Mucosa of descending colon (tissue), 3 donors: ENCODE data around the gene ENAH. TPM values are rescaled to one million over a fixed set of nuclear protein-coding genes. Genes with fewer than 3 reads are reported as not detected.

ENCODE experiments used
- ATAC-seq: fragments of 200-7000 bp; cut with Tn5 transposase; one replicate; pipeline ENCODE4 v1.9.1; 2020; ENCODE audit warnings: mild to moderate bottlenecking, moderate library complexity
- DNase-seq, 3 donors: peaks; one replicate each; pipeline ENCODE4 v3.0.0-alpha.2; 2020
- H3K36me3 ChIP-seq: fragments of 200-600 bp; one replicate; pipeline ENCODE4 v1.8.0; 2021; ENCODE audit warnings: low read depth, mild to moderate bottlenecking
- H3K4me1 ChIP-seq: fragments of 200-600 bp; one replicate; pipeline ENCODE4 v1.8.0; 2021; ENCODE audit warnings: low read depth, mild to moderate bottlenecking
- H3K4me3 ChIP-seq: fragments of 200-600 bp; one replicate; pipeline ENCODE4 v1.8.0; 2021; ENCODE audit warnings: mild to moderate bottlenecking
- H3K9me3 ChIP-seq: fragments of 200-600 bp; one replicate; pipeline ENCODE4 v1.8.0; 2021; ENCODE audit warnings: mild to moderate bottlenecking
- CTCF ChIP-seq: fragments of 200-600 bp; IDR thresholded peaks from one replicate; pipeline ENCODE4 v1.8.0; 2022; ENCODE audit warnings: antibody characterized with exemption, mild to moderate bottlenecking
- intact Hi-C, 2 donors: fragments of 100-400 bp; cut with DNase I in 1 of 2; cut with micrococcal nuclease in 1 of 2; formaldehyde crosslinking; loops; one replicate each; pipeline versions ENCODE4 v1.11.0 to v1.11.1; 2022; cut with DNase I, micrococcal nuclease
- total RNA-seq, 3 donors: library from RNA; stranded (reverse); fragmentation: NEBNext Ultra II Directional in 2 of 3; extraction: Animal tissue kit (Norgen Biotek cat#: 25700) in 2 of 3; gene quantifications; one replicate each; pipeline versions ENCODE4 v1.2.1 to v1.2.4, GENCODE V29; 2021 to 2023
- donor health status: DM: no; HTN: no; CAD: no; lungs with moderate emphysema.
- donor health status: DM: no; HTN: no; CAD: no.
- donor health status: DM: no; HTN: yes; CAD: no.

The ENAH gene
- total RNA-seq, 3 donors from 2014 or later = 17.6 to 130 (median 41.3) TPM

GRCh38 chr1:225539575-225539974 lies 113.3 kb downstream of the ENAH start:
- intact Hi-C loops = no loop called here
- H3K9me3 ChIP-seq = no peaks in the 10 kb centered on the region

GRCh38 chr1:225539069-225539468 lies 113.9 kb downstream of the ENAH start:
- Histone ChIP-seq H3K9me3 (no peaks in the 10 kb centered on the region), H3K36me3 (no peaks in the 10 kb centered on the region), H3K4me1 (peaks cover 2% of the 10 kb centered on the region), H3K4me3 (no peak overlapping the region)
- intact Hi-C loops = no loop called here
- no peak for DNase-seq
- TF ChIP-seq CTCF = no peak
- ATAC-seq = no peak

More at GRCh38 chr1:225539575-225539974, 113.3 kb downstream of the ENAH start:
- DNase-seq = no peak
- no peak for ATAC-seq
- Histone ChIP-seq H3K4me1 (no peaks in the 10 kb centered on the region), H3K36me3 (no peaks in the 10 kb centered on the region), H3K4me3 (no peak overlapping the region)
- no peak for TF ChIP-seq CTCF

- intact Hi-C loops = no loop called here
- Histone ChIP-seq H3K4me3 (no peak overlapping the region), H3K36me3 (no peaks in the 10 kb centered on the region), H3K9me3 (no peaks in the 10 kb centered on the region), H3K4me1 (peaks cover 13% of the 10 kb centered on the region)
- ATAC-seq = no peak
- DNase-seq = no peak
- TF ChIP-seq CTCF = no peak
These were observed 115.2 kb downstream of the ENAH start for GRCh38 chr1:225537554-225538251.

GRCh38 chr1:225535280-225535679 lies 117.6 kb downstream of the ENAH start:
- Histone ChIP-seq H3K36me3 (no peaks in the 10 kb centered on the region), H3K4me1 (peaks cover 13% of the 10 kb centered on the region), H3K9me3 (no peaks in the 10 kb centered on the region), H3K4me3 (no peak overlapping the region)
- ATAC-seq (no peak), DNase-seq (no peak)
- intact Hi-C loops = no loop called here
- TF ChIP-seq CTCF = no peak

GRCh38 chr1:225534772-225535171 lies 118.2 kb downstream of the ENAH start:
- DNase-seq = no peak

More at GRCh38 chr1:225534772-225535171, 118.2 kb downstream of the ENAH start:
- H3K36me3 ChIP-seq = no peaks in the 10 kb centered on the region
- H3K9me3 ChIP-seq = no peaks in the 10 kb centered on the region
- intact Hi-C loops = no loop called here
- ATAC-seq = no peak
- H3K4me1 ChIP-seq = peaks cover 13% of the 10 kb centered on the region
- no peak overlapping the region for H3K4me3 ChIP-seq
- no peak for TF ChIP-seq CTCF
